H1 (cell line): ENCODE measurements around the gene KCNQ1. TPM values are rescaled to one million over a fixed set of nuclear protein-coding genes. Genes with fewer than 3 reads are reported as not detected.

ENCODE experiments used
- CTCF ChIA-PET: fragments of 300-600 bp; sonication (Branson Sonifier 250); formaldehyde crosslinking; loops from one replicate; lab custom pipeline; 2021; ENCODE audit not compliant: partially characterized antibody; lab: Charles Lee
- POLR2A ChIA-PET: fragments of 300-600 bp; sonication (Branson Sonifier 250); formaldehyde crosslinking; loops from one replicate; lab custom pipeline; 2021; ENCODE audit warnings: inconsistent platforms; ENCODE audit not compliant: partially characterized antibody; lab: Charles Lee
- DNase-seq, 2 experiments: peaks; one replicate each; pipeline versions ENCODE4 v3.0.0 to v3.0.0-alpha.2; 2010 to 2022; ENCODE audit warnings: low spot score in 2 of 2, low read depth in 1 of 2, mixed read lengths in 1 of 2
- FAIRE-seq: peaks from 2 replicates; lab custom pipeline; 2011; peaks lifted over from hg19 to GRCh38; lab: Jason Lieb, UNC
- H2AFZ ChIP-seq: 2 replicates; pipeline ENCODE4 v1.8.1; 2012; ENCODE audit warnings: low read length, inconsistent platforms
- H2AK5ac ChIP-seq: 2 replicates; pipeline ENCODE4 v1.6.1; 2013; ENCODE audit warnings: low read depth, low read length
- H2BK120ac ChIP-seq: replicated peaks from 2 replicates; pipeline ENCODE3; 2013; ENCODE audit warnings: low read depth, low read length, inconsistent platforms
- H2BK12ac ChIP-seq: 2 replicates; pipeline ENCODE4 v1.6.1; 2013; ENCODE audit warnings: low read depth, low read length
- H2BK15ac ChIP-seq: 2 replicates; pipeline ENCODE4 v1.6.1; 2013; ENCODE audit warnings: low read length
- H2BK20ac ChIP-seq: 2 replicates; pipeline ENCODE4 v1.6.1; 2013; ENCODE audit warnings: low read length
- H2BK5ac ChIP-seq: 2 replicates; pipeline ENCODE4 v1.6.1; 2013; ENCODE audit warnings: low read depth, low read length
- H3K14ac ChIP-seq: 2 replicates; pipeline ENCODE4 v1.6.1; 2013; ENCODE audit warnings: inconsistent platforms; ENCODE audit not compliant: insufficient read length
- H3K18ac ChIP-seq: 2 replicates; pipeline ENCODE4 v1.6.1; 2013; ENCODE audit warnings: low read length; ENCODE audit errors: extremely low read depth
- H3K23ac ChIP-seq: 2 replicates; pipeline ENCODE4 v1.6.1; 2013; ENCODE audit warnings: inconsistent platforms; ENCODE audit not compliant: insufficient read length
- H3K23me2 ChIP-seq: 2 replicates; pipeline ENCODE4 v1.6.1; 2013; ENCODE audit warnings: low read depth, low read length
- H3K27ac ChIP-seq: 2 replicates; pipeline ENCODE4 v1.6.1; 2011; ENCODE audit warnings: low read depth, low read length, inconsistent platforms
- H3K27me3 ChIP-seq, 4 experiments: replicated peaks in 1 of 4; 1 replicate in 1 of 4; 2 replicates in 3 of 4; pipeline versions ENCODE4 v1.6.1 to v1.8.1; 2011 to 2013; ENCODE audit warnings: low read length in 3 of 4, mild to moderate bottlenecking in 3 of 4, inconsistent platforms in 2 of 4, mixed read lengths in 2 of 4, moderate library complexity in 1 of 4; ENCODE audit not compliant: control insufficient read depth in 3 of 4, insufficient read depth in 3 of 4; ENCODE audit errors: extremely low read depth in 1 of 4
- H3K36me3 ChIP-seq, 4 experiments: 2 replicates each; pipeline versions ENCODE4 v1.6.1 to v1.8.1; 2011 to 2013; ENCODE audit warnings: mild to moderate bottlenecking in 4 of 4, low read length in 3 of 4, moderate library complexity in 2 of 4, control low read depth in 1 of 4, inconsistent platforms in 1 of 4; ENCODE audit not compliant: insufficient read depth in 4 of 4, control insufficient read depth in 2 of 4
- H3K4ac ChIP-seq: replicated peaks from 2 replicates; pipeline ENCODE3; 2013; ENCODE audit warnings: low read length, low read depth, mixed read lengths, inconsistent platforms; ENCODE audit not compliant: insufficient read length
- H3K4me1 ChIP-seq, 4 experiments: replicated peaks in 1 of 4; 1 replicate in 1 of 4; 2 replicates in 3 of 4; pipeline versions ENCODE4 v1.6.1 to v1.8.1; 2011 to 2013; ENCODE audit warnings: low read length in 3 of 4, inconsistent platforms in 2 of 4, mixed read lengths in 1 of 4; ENCODE audit not compliant: insufficient read depth in 4 of 4, control insufficient read depth in 3 of 4
- H3K4me2 ChIP-seq, 2 experiments: 2 replicates each; pipeline versions ENCODE4 v1.6.1 to v1.8.1; 2011 to 2013; ENCODE audit warnings: low read depth in 2 of 2, low read length in 2 of 2, control low read depth in 1 of 2, inconsistent platforms in 1 of 2, mild to moderate bottlenecking in 1 of 2; ENCODE audit not compliant: insufficient read depth in 1 of 2
- H3K4me3 ChIP-seq, 4 experiments: fragments of 200-600, 300-600 bp in 1 of 4; sonication (generic), shearing (Covaris generic), sonication (Bioruptor Twin) in 1 of 4; 2 replicates each; pipeline versions ENCODE4 v1.5.1 to v1.8.1; 2011 to 2016; ENCODE audit warnings: low read length in 4 of 4, low read depth in 3 of 4, control low read depth in 2 of 4, inconsistent platforms in 2 of 4, mild to moderate bottlenecking in 2 of 4, mixed read lengths in 1 of 4, moderate library complexity in 1 of 4; ENCODE audit not compliant: insufficient read depth in 2 of 4; ENCODE audit errors: extremely low read depth in 1 of 4
- H3K56ac ChIP-seq: replicated peaks from 2 replicates; pipeline ENCODE3; 2013; ENCODE audit warnings: low read depth, mild to moderate bottlenecking, mixed read lengths, low read length, inconsistent platforms; ENCODE audit not compliant: insufficient read length
- H3K79me1 ChIP-seq: 2 replicates; pipeline ENCODE4 v1.6.1; 2013; ENCODE audit warnings: low read depth, low read length, control low read depth
- H3K79me2 ChIP-seq, 2 experiments: 2 replicates each; pipeline versions ENCODE4 v1.6.1 to v1.8.1; 2012 to 2013; ENCODE audit warnings: low read length in 2 of 2, mild to moderate bottlenecking in 2 of 2, inconsistent platforms in 1 of 2; ENCODE audit not compliant: insufficient read depth in 2 of 2, control insufficient read depth in 1 of 2
- H3K9ac ChIP-seq, 4 experiments: replicated peaks in 1 of 4; 1 replicate in 1 of 4; 2 replicates in 3 of 4; pipeline versions ENCODE4 v1.6.1 to v1.8.1; 2011 to 2013; ENCODE audit warnings: low read depth in 3 of 4, low read length in 3 of 4, control low read depth in 2 of 4, mild to moderate bottlenecking in 2 of 4, moderate library complexity in 2 of 4, inconsistent platforms in 1 of 4; ENCODE audit errors: extremely low read depth in 1 of 4
- H3K9me3 ChIP-seq, 2 experiments: 2 replicates each; pipeline versions ENCODE4 v1.6.1 to v1.8.1; 2012 to 2013; ENCODE audit warnings: mild to moderate bottlenecking in 2 of 2, moderate library complexity in 2 of 2, control low read depth in 1 of 2, inconsistent platforms in 1 of 2, low read depth in 1 of 2, low read length in 1 of 2, mixed read lengths in 1 of 2; ENCODE audit not compliant: insufficient read depth in 2 of 2
- H4K20me1 ChIP-seq, 2 experiments: replicated peaks in 1 of 2; 2 replicates each; pipeline versions ENCODE3 to v1.8.1; 2011 to 2013; ENCODE audit warnings: inconsistent platforms in 2 of 2, low read length in 2 of 2, mild to moderate bottlenecking in 1 of 2; ENCODE audit not compliant: insufficient read depth in 2 of 2, control insufficient read depth in 1 of 2
- H4K5ac ChIP-seq: 2 replicates; pipeline ENCODE4 v1.6.1; 2013; ENCODE audit warnings: low read length, low read depth, mixed read lengths, inconsistent platforms; ENCODE audit not compliant: insufficient read length
- H4K8ac ChIP-seq: 2 replicates; pipeline ENCODE4 v1.8.0; 2013; ENCODE audit warnings: mild to moderate bottlenecking, moderate library complexity, low read length, inconsistent platforms; ENCODE audit not compliant: insufficient read depth; ENCODE audit errors: extremely low read depth
- H4K91ac ChIP-seq: replicated peaks from 2 replicates; pipeline ENCODE3; 2013; ENCODE audit warnings: low read length, mixed read lengths, inconsistent platforms; ENCODE audit not compliant: insufficient read length
- GABPA ChIP-seq: IDR thresholded peaks from 2 replicates; pipeline ENCODE4 v1.6.1; 2011; ENCODE audit warnings: mild to moderate bottlenecking, low read length, moderate library complexity, borderline replicate concordance; ENCODE audit not compliant: insufficient read depth
- MAX ChIP-seq: IDR thresholded peaks from 2 replicates; pipeline ENCODE4 v1.6.1; 2012; ENCODE audit warnings: inconsistent platforms
- WGBS, 2 experiments: shearing (Covaris generic) in 1 of 2; methylation state at CpG; one replicate each; pipeline versions ENCODE4 v1.1.6 to v1.1.7; 2013 to 2015; ENCODE audit warnings: low lambda C conversion rate in 2 of 2, mixed read lengths in 2 of 2, inconsistent platforms in 1 of 2, low coverage in 1 of 2, missing lambda C conversion rate in 1 of 2; ENCODE audit not compliant: insufficient replicate concordance in 2 of 2, insufficient coverage in 1 of 2, insufficient read length in 1 of 2; ENCODE audit errors: extremely low coverage in 1 of 2, missing lambda C conversion rate in 1 of 2; 5-methylcytosine and 5-hydroxymethylcytosine counted together
- polyA plus RNA-seq, 7 experiments: library from polyadenylated mRNA; depleted of rRNA in 3 of 7; stranded (reverse) in 5 of 7; unstranded in 2 of 7; fragments of >200 nt in 5 of 7; fragments of 200-250 nt in 2 of 7; gene quantifications; 1 replicate in 5 of 7; 2 replicates in 1 of 7; 4 replicates in 1 of 7; pipeline versions ENCODE4 v1.2.1 to v1.2.3, GENCODE V29; 2011 to 2013; ENCODE audit warnings: missing spikeins in 2 of 7, mixed read lengths in 2 of 7
- total RNA-seq: library from RNA; stranded (reverse); fragmentation: NEBNext Ultra II Directional; extraction: Animal tissue kit (Norgen Biotek cat#: 25700); gene quantifications from 2 replicates; pipeline ENCODE4 v1.2.1, GENCODE V29; 2021

Gene KCNQ1
- total and polyA plus RNA-seq, 2 of the 8 experiments (the other 6 are each of a cell fraction or from before 2014, with no cell fraction given): 1.9 to 2.0 TPM

GRCh38 chr11:2561696-2562581, 117.1 kb downstream of the KCNQ1 start:
- DNase-seq (no peak), FAIRE-seq (no peak)
- no peak overlapping the region for H3K14ac ChIP-seq
- peaks cover 0 to 57% (median 32%) of the 10 kb centered on the region in 4 experiments; a peak in 6 of 7 replicates for H3K27me3 ChIP-seq
- H3K18ac ChIP-seq: no peak overlapping the region; the same call in 1 of the 2 replicates
- H3K9me3 ChIP-seq: peaks cover 0 to 3% of the 10 kb centered on the region in 2 experiments; a peak in 2 of 4 replicates
- peaks cover 0 to 3% of the 10 kb centered on the region in 2 experiments for H4K20me1 ChIP-seq
- H2BK5ac ChIP-seq: no peak overlapping the region
- POLR2A ChIA-PET: no interaction called here
- no peak overlapping the region for H2AK5ac ChIP-seq
- no peaks in the 10 kb centered on the region for H3K36me3 ChIP-seq
- no peaks in the 10 kb centered on the region for H3K79me2 ChIP-seq
- H2BK20ac ChIP-seq: no peak overlapping the region
- no peaks in the 10 kb centered on the region for H3K23me2 ChIP-seq
- TF ChIP-seq GABPA (0 out of 2 replicates have a peak, but pooled peaks have one; percentile 13), MAX (no peak)
- TF ChIP-seq, all 59 proteins: peak for 1
- no peak overlapping the region for H2BK12ac ChIP-seq
- no peak overlapping the region for H4K91ac ChIP-seq
- H3K9ac ChIP-seq: no peak overlapping the region; a peak in 1 of 7 replicates
- no peak overlapping the region for H3K23ac ChIP-seq
- no peak overlapping the region for H3K56ac ChIP-seq
- H3K27ac ChIP-seq: no peak overlapping the region
- H3K4me2 ChIP-seq: no peak overlapping the region
- peaks cover 0 to 9% (median 2%) of the 10 kb centered on the region in 4 experiments; a peak in 3 of 7 replicates for H3K4me1 ChIP-seq
- H4K5ac ChIP-seq: no peak overlapping the region
- WGBS, 2 experiments: 88% methylated on average over 15 of the region's 27 CpGs; no CpG with 5 or more reads in 1 of the 2 experiments
- no peak overlapping the region for H3K4me3 ChIP-seq
- no peak overlapping the region for H3K4ac ChIP-seq
- H3K79me1 ChIP-seq: no peaks in the 10 kb centered on the region
- H2AFZ ChIP-seq: no peak overlapping the region
- H2BK15ac ChIP-seq: peak overlapping the region; percentile 0; the same call in 1 of the 2 replicates
- H4K8ac ChIP-seq: no peak overlapping the region; the same call in 1 of the 2 replicates
- CTCF ChIA-PET: interaction anchor here (0.6 kb wide), 1 partner anchor 31 kb away, joined by 3 read pairs; no protein-coding TSS in a partner anchor
- no peak overlapping the region for H2BK120ac ChIP-seq
